Right hindlimb (tissue), 1 donor: ENCODE measurements around the gene FAM53B.
"Not testable (repeated sequence)": the region's sequence is repeated elsewhere in the genome, so short reads cannot be mapped to it uniquely, and the experiment has no call there.

Experiments
- DNase-seq: peaks from one replicate; pipeline ENCODE4 v3.0.0-alpha.2; 2018

FAM53B gene, protein sequence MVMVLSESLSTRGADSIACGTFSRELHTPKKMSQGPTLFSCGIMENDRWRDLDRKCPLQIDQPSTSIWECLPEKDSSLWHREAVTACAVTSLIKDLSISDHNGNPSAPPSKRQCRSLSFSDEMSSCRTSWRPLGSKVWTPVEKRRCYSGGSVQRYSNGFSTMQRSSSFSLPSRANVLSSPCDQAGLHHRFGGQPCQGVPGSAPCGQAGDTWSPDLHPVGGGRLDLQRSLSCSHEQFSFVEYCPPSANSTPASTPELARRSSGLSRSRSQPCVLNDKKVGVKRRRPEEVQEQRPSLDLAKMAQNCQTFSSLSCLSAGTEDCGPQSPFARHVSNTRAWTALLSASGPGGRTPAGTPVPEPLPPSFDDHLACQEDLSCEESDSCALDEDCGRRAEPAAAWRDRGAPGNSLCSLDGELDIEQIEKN

DNA sequence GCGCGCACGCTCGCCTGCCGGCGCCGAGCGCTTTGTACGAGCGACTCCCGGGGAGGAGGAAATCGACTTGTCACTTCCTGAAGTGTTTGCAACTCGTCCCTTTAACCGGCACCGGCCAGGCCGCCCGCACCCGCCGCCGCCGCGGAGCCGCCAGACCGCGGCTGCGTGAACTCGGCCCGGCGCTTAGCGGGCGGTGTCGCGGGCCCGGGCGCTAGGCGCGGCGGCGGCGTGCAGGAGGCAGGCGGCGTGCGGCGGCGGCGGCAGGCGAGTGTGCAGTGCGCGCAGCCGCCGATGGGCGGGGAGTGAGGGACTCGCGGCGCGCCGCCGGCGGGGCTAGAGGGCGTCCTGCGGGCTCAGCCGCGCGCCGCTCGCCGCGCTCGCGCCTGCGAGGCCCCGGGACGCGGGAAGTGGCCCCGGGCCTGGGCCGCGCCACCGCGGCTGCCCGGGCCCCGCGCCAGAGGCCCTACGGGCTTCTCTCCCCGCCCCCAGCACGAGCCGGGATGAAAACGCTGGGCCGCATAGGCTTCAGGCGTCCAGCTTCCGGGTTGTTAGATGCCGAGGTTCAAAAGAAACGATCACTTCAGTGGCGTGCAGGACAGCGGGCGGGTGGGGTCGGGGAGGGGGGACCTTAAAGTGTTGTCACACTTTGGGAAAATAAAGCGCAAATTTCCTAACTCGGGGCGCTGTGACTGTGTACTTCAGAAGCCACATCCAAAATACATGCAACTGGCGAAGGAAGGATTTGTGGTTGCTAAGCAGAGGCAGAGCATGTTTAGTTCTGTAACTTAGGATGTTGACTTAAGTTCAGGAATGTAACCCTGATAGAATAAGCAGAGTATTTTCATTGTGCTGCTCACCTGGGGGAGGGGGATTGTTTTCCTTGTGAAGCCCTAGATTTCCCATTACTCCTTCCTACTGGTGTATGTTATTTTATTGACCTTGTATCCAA, at the start of gene FAM53B:
TSS of gene FAM53B (minus strand) at position 277 of the 949 bp plus-strand sequence. CDS start 37,665 bp downstream, outside the sequence.
- peak; percentile 89 for DNase-seq

DNA sequence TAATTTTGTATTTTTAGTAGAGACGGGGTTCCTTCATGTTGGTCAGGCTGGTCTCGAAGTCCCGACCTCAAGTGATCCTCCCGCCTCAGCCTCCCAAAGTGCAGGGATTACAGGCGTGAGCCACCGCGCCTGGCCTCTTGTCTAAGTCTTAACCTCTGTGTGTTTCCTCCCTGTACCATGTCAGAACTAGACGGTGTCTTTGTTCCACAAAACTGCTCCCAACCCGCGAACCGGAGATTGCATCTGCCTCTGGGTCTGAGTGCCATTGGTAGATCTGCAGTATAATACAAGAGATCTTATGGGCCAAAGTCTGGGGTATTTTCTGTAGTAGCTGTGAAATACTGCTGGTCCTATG, 48.8 kb upstream of the FAM53B start:
- no peak for DNase-seq

DNA sequence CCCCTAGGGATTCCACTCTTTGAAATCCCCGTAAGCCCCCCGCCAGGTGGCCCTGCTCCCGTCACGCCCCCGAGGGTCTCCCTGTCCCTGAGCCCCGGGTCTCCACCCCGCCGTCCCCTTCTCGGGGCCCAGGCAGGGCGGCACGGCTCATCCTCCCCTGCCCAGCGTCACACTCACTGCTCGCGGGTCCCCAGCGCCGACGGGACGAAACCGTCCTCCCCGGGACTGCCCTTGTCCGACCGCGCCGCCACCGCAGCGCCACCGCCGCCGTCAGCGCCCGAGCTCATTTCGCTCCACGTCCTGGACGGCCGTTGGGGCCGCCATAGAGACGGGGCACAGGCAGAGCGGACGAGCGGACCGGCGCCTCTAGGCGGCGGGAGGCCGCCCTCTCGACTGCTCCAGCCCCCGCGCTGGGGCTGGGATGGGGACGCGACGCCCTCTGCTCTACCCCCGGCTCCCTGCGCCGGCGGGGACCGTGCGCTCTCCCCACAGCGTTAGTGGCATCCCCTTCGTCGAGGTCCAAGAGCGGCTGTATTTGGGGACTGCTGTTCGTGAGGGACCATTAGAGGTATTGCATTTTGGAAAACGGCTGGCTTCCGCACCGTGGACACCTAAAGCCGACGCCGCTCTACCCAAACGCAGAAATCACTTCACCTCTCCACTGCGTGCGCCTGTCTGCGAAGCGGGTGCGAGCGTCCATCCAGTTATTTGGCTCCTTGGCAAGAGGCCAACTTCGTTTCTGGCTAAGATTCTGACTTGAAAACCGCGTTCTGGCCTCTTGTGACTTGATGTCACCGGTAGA, 47.6 kb upstream of the FAM53B start, which contains the start of gene EEF1AKMT2:
TSS of gene EEF1AKMT2 (minus strand) at position 341 of the 802 bp plus-strand sequence. CDS start at position 287, 54 bp downstream.
- DNase-seq, result peak; percentile 91

DNA sequence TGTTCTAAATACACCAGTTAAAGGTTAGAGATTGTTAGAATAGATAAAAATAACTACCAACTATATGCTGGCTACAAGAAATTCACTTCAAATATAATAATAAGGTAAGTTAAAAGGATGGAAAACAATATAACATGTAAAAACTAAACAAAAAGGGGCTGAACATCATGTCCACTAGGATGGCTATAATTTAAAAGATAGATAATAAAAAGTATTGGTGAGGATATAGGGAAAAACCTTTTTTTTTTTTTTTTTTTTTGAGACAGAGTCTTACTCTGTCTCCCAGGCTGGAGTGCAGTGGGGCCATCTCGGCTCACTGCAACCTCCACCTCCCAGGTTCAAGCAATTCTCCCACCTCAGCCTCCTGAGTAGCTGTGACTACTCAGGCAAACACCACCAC, 38.7 kb upstream of the FAM53B start:
- not testable (repeated sequence) for DNase-seq

DNA sequence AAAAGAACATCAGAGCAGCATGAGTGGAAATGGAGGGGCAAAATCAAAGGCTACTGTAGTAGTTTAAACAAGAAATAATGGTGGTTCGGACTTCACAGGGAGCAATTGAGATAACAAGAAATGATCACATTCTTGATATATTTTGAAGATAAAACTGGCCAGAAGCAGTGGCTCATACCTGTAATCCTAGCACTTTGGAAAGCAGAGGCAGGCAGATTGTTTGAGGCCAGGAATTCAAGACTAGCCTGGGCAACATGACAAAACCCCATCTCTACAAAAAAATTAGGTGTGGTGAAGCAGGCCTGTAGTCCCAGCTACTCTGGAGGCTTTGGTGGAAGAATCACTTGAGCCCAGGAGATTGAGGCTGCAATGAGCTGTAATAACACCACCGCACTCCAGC, 24.6 kb upstream of the FAM53B start:
- no peak for DNase-seq

DNA sequence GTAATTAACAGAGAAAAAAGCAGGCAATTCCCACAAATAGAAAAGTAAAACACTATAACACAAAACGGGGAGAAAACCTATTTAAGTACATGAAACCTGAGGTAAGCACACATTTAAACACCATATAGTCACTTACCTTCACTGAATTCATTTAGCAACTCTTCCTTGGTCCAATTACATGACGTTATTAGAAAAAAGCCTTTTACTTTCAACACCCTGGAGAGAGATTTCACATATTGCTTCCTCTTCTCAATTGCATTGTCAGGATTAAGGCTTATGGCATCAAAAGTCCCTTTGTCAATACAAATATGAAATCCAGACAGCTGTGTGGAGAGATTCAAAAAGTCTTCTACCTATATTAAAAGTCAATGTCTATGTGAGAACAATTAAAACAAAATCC, 21.1 kb upstream of the FAM53B start:
- DNase-seq, result no peak

DNA sequence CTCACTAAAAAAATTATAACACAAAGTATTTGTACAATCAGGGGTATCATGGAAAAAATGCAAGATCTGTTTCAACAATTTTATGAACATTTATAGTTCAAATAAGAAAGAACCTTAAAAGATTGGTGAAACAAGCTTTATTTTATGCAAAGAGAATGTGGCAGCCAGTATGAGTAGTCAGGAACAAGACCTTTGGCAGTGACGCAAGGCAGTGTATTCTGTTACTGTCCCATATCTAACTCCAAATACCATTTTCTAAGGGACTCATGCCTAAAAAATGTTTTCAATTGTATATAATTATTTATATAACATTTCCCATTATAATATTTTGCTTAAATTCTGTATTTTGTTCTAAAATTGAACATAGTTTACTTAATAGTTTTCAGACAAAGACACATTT, 19.1 kb upstream of the FAM53B start:
- DNase-seq, result no peak

DNA sequence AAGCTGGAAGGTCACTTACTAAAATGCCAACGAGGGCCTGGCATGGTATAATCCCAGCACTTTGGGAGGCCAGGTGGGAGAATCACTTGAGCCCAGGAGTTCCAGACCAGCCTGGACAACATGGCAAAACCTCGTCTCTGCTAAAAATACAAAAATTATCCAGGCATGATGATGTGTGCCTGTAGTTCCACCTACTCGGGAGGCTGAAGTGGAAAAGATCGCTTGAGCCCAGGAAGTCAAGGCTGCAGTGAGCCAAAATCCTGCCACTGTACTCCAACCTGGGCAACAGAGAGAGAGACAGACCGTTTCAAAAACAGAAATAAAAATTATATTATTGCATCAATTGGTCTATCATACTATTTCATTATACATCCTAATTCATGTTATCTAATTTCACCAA, 18.1 kb upstream of the FAM53B start:
- DNase-seq, result no peak

DNA sequence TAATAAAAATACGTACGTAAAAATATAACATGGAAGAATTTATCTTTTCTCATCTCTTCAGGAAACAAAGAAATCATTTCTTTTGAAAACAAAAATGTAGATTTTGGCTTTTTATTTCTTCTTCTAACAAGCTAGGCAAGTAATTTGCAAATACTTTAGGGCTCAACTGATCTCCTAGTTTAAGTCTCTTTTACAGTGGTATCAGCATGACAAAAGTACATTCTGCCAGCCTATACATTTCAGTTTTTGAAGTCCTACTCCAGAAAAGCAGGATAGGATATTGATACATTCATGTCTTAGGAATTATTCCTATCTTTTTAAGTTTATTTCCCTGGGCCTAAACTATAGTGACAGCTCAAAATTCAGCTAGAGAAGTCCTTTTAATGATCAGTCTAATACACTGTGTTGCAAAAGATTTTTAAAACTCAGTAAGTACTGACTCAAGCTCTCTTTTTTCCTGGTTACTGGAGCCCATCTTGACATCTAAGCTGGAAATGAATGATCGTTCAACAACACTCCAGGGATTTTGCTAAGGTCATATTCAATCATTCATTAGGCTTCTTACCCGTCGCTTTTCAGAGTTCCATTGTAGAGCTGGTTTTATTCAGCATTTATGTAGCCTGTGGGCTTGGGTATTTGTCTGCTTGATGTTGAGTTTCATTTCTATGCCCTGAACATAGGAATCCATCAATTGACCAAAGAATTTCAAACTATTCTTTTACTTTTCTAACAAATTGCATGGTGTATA, 12.2 kb upstream of the FAM53B start:
- DNase-seq, result no peak

DNA sequence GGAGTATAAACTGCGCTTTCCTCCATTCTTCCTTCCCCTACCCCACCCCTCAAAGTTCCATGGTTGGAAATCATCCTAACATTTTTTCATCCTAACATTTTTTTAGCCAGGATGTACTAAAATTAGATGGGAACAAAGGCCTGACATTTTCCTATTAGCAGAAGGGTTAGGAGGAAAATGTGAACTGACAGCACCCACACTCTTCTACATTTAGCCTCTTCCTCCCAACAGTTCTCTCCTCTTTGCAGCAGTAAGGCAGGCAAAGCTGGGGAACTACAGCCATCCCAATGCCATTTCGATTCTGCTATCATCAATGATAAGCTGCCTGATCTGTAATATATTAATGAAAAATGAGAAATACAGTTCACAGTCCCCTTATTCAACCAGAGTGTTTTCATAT, 11.4 kb upstream of the FAM53B start:
- no peak for DNase-seq

DNA sequence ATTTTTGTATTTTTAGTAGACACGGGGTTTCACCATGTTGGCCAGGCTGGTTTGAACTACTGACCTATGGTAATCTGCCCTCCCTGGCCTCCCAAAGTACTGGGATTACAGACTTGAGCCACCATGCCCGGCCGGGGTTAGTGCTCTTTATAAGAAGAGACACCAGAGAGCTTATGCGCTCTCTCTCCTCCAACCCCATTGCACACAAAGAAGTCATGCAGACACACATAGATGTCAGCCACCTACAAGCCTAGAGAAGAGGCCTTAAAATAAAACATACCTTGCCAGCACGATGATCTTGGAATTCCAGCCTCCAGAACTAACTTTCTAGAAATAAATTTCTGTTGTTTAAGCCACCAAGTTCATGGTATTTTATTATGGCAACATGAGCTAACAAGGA, 10.0 kb upstream of the FAM53B start:
- no peak for DNase-seq

DNA sequence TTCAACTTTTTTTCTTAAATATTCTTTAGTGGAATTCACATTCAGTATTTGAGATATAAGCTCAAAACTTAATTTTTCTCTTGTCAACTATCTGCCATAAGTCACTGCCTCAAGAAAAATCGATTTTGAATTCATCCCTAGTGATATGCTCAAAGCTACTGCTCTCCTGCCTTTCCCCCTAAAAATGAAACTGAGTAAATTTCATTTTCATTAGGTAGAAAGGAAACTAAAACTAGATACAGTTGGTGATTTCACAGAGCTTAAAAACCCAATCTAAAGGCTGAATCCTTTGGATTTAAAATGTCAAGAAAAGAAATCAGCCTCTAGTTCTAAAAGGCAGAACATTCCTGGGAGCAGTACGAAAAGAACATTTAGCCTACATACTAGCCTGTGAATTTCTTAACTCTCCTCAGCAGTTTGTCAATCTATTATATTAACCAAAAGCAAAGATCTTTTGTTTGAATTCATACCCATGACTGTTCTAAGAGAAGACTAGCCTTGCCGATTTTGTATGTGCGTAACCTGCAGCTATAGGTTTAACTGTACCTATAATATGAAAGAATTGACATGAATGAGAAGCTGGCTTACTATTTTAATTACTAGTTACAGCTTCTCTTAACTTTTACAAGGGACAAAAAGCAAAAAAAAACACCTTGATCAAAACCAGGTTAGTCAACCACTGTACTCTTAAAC, 4.9 kb upstream of the FAM53B start:
- DNase-seq, result no peak

DNA sequence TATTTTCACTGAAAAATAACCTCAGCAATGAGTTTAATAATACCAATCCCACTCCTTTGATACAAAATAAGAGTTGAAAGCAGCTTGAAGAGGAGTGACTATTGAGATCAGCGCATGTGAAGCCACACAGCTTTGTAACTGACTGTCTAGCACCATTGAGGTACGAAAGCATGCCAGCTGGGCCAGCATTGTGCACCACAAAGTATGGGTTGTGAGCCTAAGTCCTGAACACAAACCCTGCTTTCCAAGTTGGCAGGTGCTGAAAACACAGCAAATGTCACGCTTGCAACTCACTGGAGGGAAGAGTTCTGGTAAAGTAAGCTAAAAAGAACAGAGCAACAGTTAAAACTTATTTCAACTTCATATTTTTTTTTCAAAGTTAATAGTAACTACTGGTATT, 4.0 kb upstream of the FAM53B start:
- DNase-seq, result no peak

DNA sequence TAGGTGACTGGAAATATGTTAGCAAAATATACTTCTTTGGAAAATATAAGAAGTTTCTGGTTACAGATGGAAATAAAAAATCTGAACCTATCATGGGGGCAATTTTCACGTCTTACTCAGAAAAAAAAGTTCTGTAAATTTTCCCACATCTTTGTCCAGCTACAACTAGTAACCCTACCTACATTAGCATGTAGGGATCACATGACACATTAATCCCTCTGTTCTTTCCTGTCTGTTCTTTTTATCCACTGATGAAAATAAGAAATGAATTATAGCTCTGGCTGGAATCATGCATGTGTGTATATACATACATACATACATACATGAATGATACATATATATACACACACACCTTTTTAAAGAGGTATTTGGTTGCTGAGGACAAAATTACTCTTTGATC, 3.6 kb upstream of the FAM53B start:
- no peak for DNase-seq

DNA sequence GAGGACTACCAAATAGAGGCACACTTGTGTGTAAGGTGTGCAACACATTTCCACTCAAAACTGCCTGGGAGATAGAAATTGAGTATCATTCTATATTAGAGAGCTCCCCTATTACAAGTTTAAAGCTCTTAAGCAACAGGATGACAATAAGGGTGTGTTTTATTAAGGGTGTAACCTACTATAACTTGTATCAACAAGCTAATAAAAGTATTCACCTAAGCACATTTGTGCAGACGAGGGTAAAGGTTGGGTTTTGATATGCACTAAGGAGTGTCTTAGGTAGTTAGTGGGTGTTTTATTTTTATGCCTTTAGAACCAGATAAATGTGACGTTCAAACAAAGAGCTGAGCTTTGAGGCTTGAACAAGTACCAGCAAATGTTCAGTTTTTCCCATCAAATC, 2.8 kb upstream of the FAM53B start:
- DNase-seq, result no peak

DNA sequence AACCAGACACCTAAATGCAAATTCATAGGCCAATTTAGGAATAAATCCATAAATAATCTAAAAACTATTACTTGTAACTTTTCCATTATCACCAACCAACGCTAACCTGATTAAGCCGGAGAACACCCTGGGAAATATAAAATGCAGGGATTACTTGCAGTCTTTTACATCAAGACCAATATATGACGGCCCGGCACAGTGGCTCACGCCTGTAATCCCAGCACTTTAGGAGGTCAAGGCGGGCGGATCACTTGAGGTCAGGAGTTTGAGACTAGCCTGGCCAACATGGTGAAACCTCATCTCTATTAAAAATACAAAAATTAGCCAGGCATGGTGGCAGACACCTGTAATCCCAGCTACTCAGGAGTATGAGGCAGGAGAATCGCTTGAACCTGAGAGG, 2.3 kb upstream of the FAM53B start:
- not testable (repeated sequence) for DNase-seq

DNA sequence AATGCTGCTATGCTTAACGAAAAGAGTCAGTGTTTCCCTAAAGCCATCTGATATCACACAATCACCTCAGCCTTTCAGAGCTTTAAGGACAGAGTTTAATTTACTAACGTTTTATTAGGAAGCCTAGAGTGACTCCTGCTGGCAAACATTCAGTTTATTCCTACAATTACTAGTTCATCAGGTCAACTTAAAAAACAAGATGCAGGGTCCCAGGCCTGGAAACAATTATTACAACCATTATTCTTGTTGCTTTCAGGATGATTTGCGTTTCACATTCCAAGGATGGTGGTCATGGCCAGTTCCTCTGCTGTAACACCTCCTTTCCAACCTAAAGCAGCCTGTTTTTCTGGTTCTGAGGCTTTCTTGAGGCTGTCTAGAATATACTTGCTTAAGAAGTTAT, 1.5 kb upstream of the FAM53B start:
- no peak for DNase-seq

DNA sequence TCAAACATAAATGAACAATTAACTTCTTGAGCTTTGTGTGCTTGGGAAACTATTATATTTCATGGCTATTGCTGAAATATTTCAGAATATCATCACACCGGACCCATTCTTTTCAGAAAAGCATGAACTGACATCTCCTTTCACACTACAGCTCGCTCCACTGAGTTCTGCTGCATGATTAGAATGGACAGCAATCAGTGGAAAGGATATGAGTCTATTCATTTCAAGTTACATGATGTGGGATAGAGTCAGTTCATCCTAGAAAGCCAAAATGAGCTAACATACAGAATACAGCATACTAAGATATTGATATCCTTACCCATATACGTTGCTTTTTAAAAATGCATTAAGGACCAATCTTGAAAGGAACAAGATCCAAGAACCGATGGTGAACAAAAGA, 1.1 kb upstream of the FAM53B start:
- DNase-seq, result no peak

DNA sequence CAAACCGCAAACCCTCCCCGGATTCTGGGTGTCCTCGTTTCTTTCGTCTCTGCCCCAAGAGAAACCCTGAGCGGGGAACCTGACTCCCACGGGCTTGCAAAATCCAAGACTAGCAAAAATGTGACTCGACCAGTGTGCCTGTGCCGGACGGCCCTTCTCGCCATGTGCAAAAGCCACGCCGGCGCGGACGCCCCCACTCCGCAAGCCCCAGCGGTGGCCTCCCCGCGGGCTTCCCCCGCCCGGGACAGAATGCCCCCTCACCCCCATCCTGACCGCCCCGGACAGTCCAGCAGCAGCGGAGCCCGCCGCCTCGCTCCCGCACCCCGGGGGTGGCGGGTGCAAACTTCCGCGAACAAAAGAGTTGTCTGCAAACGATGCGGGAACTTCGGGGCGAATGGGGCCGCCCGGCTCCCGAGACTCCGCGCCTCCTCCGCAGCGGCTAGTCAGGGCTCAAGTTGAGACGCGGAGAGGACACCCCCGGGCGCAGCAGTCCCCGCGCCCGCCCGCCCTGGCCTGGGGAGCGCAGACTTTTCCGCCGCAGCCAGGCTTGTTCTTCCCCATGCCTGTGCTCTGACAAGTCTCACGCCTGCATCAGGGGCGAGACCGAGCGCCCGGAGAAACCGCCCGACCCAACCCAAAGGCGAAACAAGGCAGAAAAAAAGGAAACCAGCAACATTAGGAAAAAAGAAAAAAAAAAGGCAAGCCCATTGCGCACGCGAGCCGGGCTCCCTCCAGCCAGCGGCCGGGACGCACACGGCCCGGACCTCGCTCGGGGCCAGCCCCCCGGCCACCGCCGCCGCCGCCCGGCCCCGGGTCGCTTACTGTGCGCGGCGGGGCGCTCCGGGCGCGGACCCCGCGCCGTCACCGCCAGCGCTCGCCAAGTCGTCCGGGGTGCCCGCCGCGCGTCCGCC, 732 bp downstream of the FAM53B start:
- peak; percentile 59 for DNase-seq

DNA sequence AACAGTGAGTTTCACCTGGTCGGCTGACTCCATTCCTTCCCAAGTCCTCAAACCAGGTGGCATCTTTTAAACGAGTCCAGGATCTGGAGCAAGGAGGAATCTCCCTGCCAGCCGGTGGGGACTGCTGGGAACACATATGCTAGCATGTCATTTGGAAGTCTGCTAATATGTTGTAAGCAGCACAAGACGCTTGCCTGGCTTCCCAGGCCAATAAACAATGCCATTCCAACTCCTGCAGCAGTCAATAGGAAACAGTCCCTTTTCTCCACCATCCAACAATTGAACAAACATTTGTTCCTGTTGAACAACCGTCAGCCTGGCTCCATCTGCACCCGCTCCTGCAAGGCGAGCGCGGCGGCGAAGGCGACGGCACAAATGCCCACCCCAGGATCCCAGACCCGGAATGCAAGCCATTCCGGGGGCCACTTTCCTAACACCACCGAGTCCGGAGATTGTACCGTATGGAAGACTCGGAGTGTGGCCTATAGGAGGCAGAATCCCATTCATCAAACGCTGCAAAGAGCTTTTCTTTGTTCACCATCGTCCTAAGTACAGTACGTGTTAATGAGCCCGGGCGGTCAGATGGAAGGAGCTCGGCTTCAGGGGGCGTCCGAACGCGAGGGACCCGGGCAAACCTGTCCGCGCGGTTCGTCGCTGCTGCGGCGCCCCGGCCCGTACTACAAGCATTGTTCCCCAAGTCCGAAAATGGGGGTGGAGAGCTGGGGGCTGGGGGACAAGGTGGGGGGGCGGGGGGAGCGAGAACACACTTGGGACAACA, 1.6 kb downstream of the FAM53B start:
- peak; percentile 52 for DNase-seq
